IPS DF 19.7 (cell line): ENCODE results near the gene FBXO42.
"Not testable (repeated sequence)": the region's sequence is repeated elsewhere in the genome, so short reads cannot be mapped to it uniquely, and the experiment has no call there.

Experiments used
- DNase-seq: peaks from one replicate; pipeline ENCODE4 v3.0.0-alpha.2; 2013; ENCODE audit warnings: low read depth, low spot score

FBXO42 gene

GRCh38 chr1:16266411-16267118, 85.7 kb downstream of the FBXO42 start:
- no peak for DNase-seq

GRCh38 chr1:16262067-16262466, 90.2 kb downstream of the FBXO42 start:
- no peak for DNase-seq

- no peak for DNase-seq
Observed at GRCh38 chr1:16260814-16261213, 91.5 kb downstream of the FBXO42 start.

- DNase-seq, result no peak
Observed at GRCh38 chr1:16258591-16259135, 93.6 kb downstream of the FBXO42 start.

GRCh38 chr1:16257968-16258367, 94.3 kb downstream of the FBXO42 start:
- no peak for DNase-seq

GRCh38 chr1:16257556-16257955, 94.7 kb downstream of the FBXO42 start:
- not testable (repeated sequence) for DNase-seq

GRCh38 chr1:16256478-16256877, 95.8 kb downstream of the FBXO42 start:
- DNase-seq, result no peak

GRCh38 chr1:16254263-16254928, 97.9 kb downstream of the FBXO42 start:
- DNase-seq, result no peak

- no peak for DNase-seq
Observed at GRCh38 chr1:16253332-16253922, 98.9 kb downstream of the FBXO42 start.

GRCh38 chr1:16252912-16253311, 99.4 kb downstream of the FBXO42 start:
- no peak for DNase-seq

- no peak for DNase-seq
Observed at GRCh38 chr1:16251381-16251780, 100.9 kb downstream of the FBXO42 start.

- no peak for DNase-seq
Observed at GRCh38 chr1:16250524-16251251, 101.6 kb downstream of the FBXO42 start.

- DNase-seq, result no peak
Observed at GRCh38 chr1:16249596-16250241, 102.6 kb downstream of the FBXO42 start.

- no peak for DNase-seq
Observed at GRCh38 chr1:16248603-16249516, 103.4 kb downstream of the FBXO42 start.

- DNase-seq, result no peak
Observed at GRCh38 chr1:16248007-16248436, 104.3 kb downstream of the FBXO42 start.

GRCh38 chr1:16247441-16247840, 104.8 kb downstream of the FBXO42 start:
- no peak for DNase-seq

GRCh38 chr1:16246961-16247360, 105.3 kb downstream of the FBXO42 start:
- DNase-seq, result no peak

- not testable (repeated sequence) for DNase-seq
Observed at GRCh38 chr1:16246239-16246638, 106.0 kb downstream of the FBXO42 start.

GRCh38 chr1:16245476-16246196, 106.6 kb downstream of the FBXO42 start:
- DNase-seq, result no peak
